Skeletal muscle tissue (tissue), 4 donors: Measurements from ENCODE around the gene CLVS2. TPM values are rescaled to one million over a fixed set of nuclear protein-coding genes. Genes with fewer than 3 reads are reported as not detected.

Experiments used
- H3K27ac ChIP-seq: one replicate; pipeline ENCODE4 v1.7.0; 2013; ENCODE audit warnings: mild to moderate bottlenecking, low read depth, low read length, inconsistent platforms
- H3K27me3 ChIP-seq, 3 donors: one replicate each; pipeline ENCODE4 v1.7.0; 2013; ENCODE audit warnings: low read length in 3 of 3; ENCODE audit not compliant: control insufficient read depth in 3 of 3, insufficient read depth in 3 of 3
- H3K36me3 ChIP-seq, 3 donors: one replicate each; pipeline ENCODE4 v1.7.0; 2013; ENCODE audit warnings: low read length in 3 of 3; ENCODE audit not compliant: control insufficient read depth in 3 of 3, insufficient read depth in 3 of 3
- H3K4me1 ChIP-seq, 3 donors: one replicate each; pipeline ENCODE4 v1.7.0; 2013; ENCODE audit warnings: low read length in 3 of 3, mild to moderate bottlenecking in 3 of 3; ENCODE audit not compliant: control insufficient read depth in 3 of 3, insufficient read depth in 3 of 3
- H3K4me3 ChIP-seq, 3 donors: one replicate each; pipeline ENCODE4 v1.7.0; 2013; ENCODE audit warnings: low read length in 3 of 3
- H3K9ac ChIP-seq, 3 donors: one replicate each; pipeline ENCODE4 v1.7.0; 2013; ENCODE audit warnings: low read length in 3 of 3, mild to moderate bottlenecking in 3 of 3, moderate library complexity in 2 of 3, low read depth in 1 of 3
- H3K9me3 ChIP-seq, 3 donors: one replicate each; pipeline ENCODE4 v1.7.0; 2013; ENCODE audit warnings: low read length in 3 of 3; ENCODE audit not compliant: control insufficient read depth in 3 of 3
- total RNA-seq: library from RNA; depleted of rRNA; stranded (reverse); fragments of >200 nt; gene quantifications from one replicate; pipeline ENCODE4 v1.2.3, GENCODE V29; 2014
- donor health status: Osteomylitis.

CLVS2 gene
- total RNA-seq, 1 donor from 2014 or later, result under 0.01 TPM

DNA sequence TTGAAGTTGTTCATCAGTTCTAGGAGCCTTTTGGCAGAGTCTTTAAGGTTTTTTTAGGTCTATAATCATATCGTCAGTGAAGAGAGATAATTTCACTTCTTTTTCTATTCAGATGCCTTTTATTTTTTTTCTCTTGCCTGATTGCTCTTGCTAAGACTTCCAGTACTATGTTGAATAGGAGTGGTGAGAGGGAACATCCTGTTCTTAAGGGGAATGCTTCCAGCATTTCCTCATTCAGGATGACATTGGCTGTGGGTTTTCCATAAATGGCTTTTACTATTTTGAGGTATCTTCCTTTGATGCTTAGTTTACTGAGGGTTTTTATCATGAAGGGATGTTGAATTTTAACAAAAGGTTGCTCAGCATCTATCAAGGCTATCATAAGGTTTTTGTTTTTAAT, 109.5 kb downstream of the CLVS2 start:
- Histone ChIP-seq H3K36me3 (no peaks in the 10 kb centered on the region), H3K27me3 (no peaks in the 10 kb centered on the region), H3K27ac (no peak overlapping the region), H3K4me3 (no peak overlapping the region), H3K9ac (no peak overlapping the region), H3K9me3 (no peaks in the 10 kb centered on the region), H3K4me1 (no peaks in the 10 kb centered on the region)

- Histone ChIP-seq H3K9ac (no peak overlapping the region), H3K4me3 (no peak overlapping the region), H3K36me3 (no peaks in the 10 kb centered on the region), H3K4me1 (no peaks in the 10 kb centered on the region), H3K27ac (no peak overlapping the region), H3K9me3 (no peaks in the 10 kb centered on the region), H3K27me3 (no peaks in the 10 kb centered on the region)
Measured at GRCh38 chr6:123116370-123116769, 120.3 kb downstream of the CLVS2 start.

- H3K9me3 ChIP-seq, result no peaks in the 10 kb centered on the region
- no peak overlapping the region for H3K27ac ChIP-seq
- no peak overlapping the region for H3K9ac ChIP-seq
- no peaks in the 10 kb centered on the region for H3K36me3 ChIP-seq
- no peak overlapping the region for H3K4me3 ChIP-seq
- no peaks in the 10 kb centered on the region for H3K4me1 ChIP-seq
- no peaks in the 10 kb centered on the region for H3K27me3 ChIP-seq
Measured at GRCh38 chr6:123117145-123117908, 121.3 kb downstream of the CLVS2 start.

DNA sequence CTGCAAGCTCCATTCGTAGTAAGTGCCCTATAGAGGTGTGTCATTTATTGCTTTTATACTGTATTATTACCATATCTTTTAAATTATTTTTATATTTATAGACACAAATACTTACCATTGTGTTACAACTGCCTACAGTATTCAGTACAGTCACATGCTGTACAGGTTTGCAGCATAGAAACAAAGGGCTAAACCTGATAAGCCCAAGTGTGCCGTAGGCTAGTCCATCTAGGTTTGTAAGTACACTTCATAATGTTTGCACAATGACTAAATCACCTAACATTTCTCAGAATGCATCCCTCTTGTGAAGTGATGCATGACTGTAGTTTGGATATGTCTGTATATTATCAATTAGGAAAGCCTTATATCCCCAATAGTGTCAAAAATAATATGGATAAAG, 122.8 kb downstream of the CLVS2 start:
- Histone ChIP-seq H3K4me1 (no peaks in the 10 kb centered on the region), H3K36me3 (no peaks in the 10 kb centered on the region), H3K9me3 (no peaks in the 10 kb centered on the region), H3K27me3 (no peaks in the 10 kb centered on the region), H3K9ac (no peak overlapping the region), H3K27ac (no peak overlapping the region), H3K4me3 (no peak overlapping the region)

Other genes starting within 250 kb of the CLVS2 start
- gene FABP7, start 216.5 kb upstream of the CLVS2 start, total RNA-seq, result not detected
- 11.0 TPM for gene SMPDL3A, start 207.0 kb upstream of the CLVS2 start, total RNA-seq